NCI-H226 (cell line): Measurements from ENCODE around the gene CELF6.

Experiments
- DNase-seq: peaks from one replicate; pipeline ENCODE4 v3.0.0-alpha.2; 2015

Gene CELF6

GRCh38 chr15:72271221-72271620 is 48.7 kb downstream of the CELF6 start:
- no peak for DNase-seq

GRCh38 chr15:72269739-72270138 is 50.2 kb downstream of the CELF6 start:
- no peak for DNase-seq

- no peak for DNase-seq
Measured at GRCh38 chr15:72265031-72265430, 54.9 kb downstream of the CELF6 start.

- DNase-seq = no peak
Measured at GRCh38 chr15:72252663-72253299, 67.2 kb downstream of the CELF6 start.

GRCh38 chr15:72249142-72249810 is 70.7 kb downstream of the CELF6 start:
- no peak for DNase-seq

GRCh38 chr15:72248514-72248913 is 71.4 kb downstream of the CELF6 start:
- no peak for DNase-seq

GRCh38 chr15:72242775-72243370 is 77.1 kb downstream of the CELF6 start:
- no peak for DNase-seq

GRCh38 chr15:72239652-72240051 is 80.3 kb downstream of the CELF6 start:
- DNase-seq = no peak

- DNase-seq = no peak
Measured at GRCh38 chr15:72238586-72238985, 81.4 kb downstream of the CELF6 start.

GRCh38 chr15:72237853-72238224 is 82.1 kb downstream of the CELF6 start:
- DNase-seq = no peak

- DNase-seq = peak; percentile 98
Measured at GRCh38 chr15:72237029-72237852, 82.7 kb downstream of the CELF6 start.

GRCh38 chr15:72236381-72237003 is 83.5 kb downstream of the CELF6 start:
- no peak for DNase-seq

GRCh38 chr15:72235298-72235697 is 84.7 kb downstream of the CELF6 start:
- DNase-seq = no peak
